HFFc6 (cell line): Measurements from ENCODE around the gene GALNT2. TPM values are rescaled to one million over a fixed set of nuclear protein-coding genes. Genes with fewer than 3 reads are reported as not detected.

Experiments used
- DNase-seq: peaks from one replicate; pipeline ENCODE4 v3.0.0-alpha.2; 2018
- H3K27ac Mint-ChIP-seq: 2 replicates; pipeline ENCODE4 v1.8.0; 2020; ENCODE audit warnings: mild to moderate bottlenecking, mixed read lengths
- H3K27me3 Mint-ChIP-seq: 2 replicates; pipeline ENCODE4 v1.8.0; 2021; ENCODE audit warnings: mild to moderate bottlenecking, moderate library complexity, mixed read lengths; ENCODE audit not compliant: insufficient read depth
- H3K36me3 Mint-ChIP-seq: 2 replicates; pipeline ENCODE4 v1.8.0; 2021; ENCODE audit warnings: low read depth, mixed read lengths
- H3K4me1 Mint-ChIP-seq: 2 replicates; pipeline ENCODE4 v1.8.0; 2020; ENCODE audit warnings: low read depth, mixed read lengths
- H3K4me3 Mint-ChIP-seq: 2 replicates; pipeline ENCODE4 v1.8.0; 2020; ENCODE audit warnings: mild to moderate bottlenecking, moderate library complexity, mixed read lengths
- H3K9me3 Mint-ChIP-seq: 2 replicates; pipeline ENCODE4 v1.8.0; 2020; ENCODE audit warnings: mild to moderate bottlenecking, mixed read lengths
- CTCF ChIP-seq: fragments of 200-600 bp; sonication (generic); IDR thresholded peaks from 2 replicates; pipeline ENCODE4 v1.5.0; 2021; ENCODE audit warnings: antibody characterized with exemption, mild to moderate bottlenecking
- total RNA-seq, 6 experiments: library from RNA; stranded (reverse); fragmentation: NEBNext Ultra II Directional; extraction: Animal tissue kit (Norgen Biotek cat#: 25700); gene quantifications; 2 replicates in 1 of 6; 3 replicates in 5 of 6; pipeline ENCODE4 v1.2.3, GENCODE V29; 2021

GALNT2 gene
- total RNA-seq, 6 experiments from 2014 or later = 174 to 194 (median 181) TPM

DNA sequence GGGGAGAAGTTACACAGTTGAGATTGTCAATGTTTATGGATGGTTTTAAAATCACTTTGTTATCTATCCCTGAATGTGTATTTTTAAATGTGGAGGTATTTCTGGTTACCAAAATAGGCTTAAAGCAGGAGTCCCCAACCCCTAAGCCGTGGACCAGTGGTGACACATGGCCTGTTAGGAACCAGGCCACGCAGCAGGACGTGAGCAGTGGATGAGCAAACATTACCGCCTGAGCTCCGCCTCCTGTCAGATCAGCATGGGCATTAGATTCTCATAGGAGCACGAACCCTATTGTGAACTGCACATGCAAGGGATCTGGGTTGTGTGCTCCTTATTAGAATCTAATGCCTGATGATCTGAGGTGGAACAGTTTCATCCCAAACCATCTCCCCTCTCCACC lies 151.6 kb downstream of the GALNT2 start:
- DNase-seq = no peak
- no peak for TF ChIP-seq CTCF
- H3K36me3 Mint-ChIP-seq = peaks cover 5% of the 10 kb centered on the region; the same call in 1 of the 2 replicates
- no peaks in the 10 kb centered on the region for H3K9me3 Mint-ChIP-seq
- peaks cover 43% of the 10 kb centered on the region for H3K4me1 Mint-ChIP-seq
- H3K4me3 Mint-ChIP-seq = no peak overlapping the region
- H3K27ac Mint-ChIP-seq = no peak overlapping the region
- no peaks in the 10 kb centered on the region; the same call in 1 of the 2 replicates for H3K27me3 Mint-ChIP-seq

DNA sequence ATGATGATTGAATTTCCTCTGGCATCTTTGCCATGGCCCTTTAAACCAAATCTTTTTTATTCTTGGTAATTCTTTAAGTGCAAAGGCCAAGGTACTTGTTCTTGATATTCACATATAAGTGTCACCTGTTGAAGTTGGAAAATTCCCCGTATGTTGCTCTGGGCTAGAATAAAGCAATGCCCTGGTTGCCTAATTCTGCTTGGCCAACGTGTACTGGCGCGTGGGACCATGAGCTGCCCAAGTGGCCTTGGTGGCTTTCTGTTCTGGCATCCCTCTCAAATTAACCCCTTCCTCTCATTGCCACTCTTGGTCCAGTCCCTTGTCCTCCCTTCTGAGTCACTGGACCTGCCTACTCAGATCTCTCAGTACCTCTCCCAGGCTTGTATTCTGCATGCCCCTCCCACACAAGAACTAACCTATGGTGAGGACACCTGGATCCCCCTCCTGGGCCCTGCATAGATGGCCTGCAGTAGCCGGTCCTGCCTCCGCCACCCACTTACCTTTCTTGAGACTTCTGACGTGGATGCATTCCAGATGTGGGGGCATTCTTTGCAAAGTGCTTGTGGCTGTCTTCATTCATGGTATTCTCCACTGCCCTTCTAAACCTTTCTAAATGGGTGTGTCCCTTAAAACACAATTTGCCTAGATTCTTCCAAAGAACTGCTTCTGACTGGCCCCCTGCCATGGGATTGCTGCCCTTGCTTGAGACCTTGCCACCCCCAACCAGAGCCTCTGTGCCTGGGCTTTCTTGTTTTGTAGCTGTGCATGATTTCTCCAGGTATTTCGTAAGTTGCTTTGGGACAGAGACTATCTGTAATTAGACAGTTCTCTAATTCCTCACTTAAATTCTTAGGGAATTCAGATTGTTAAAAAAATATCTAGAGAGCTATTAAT lies 152.4 kb downstream of the GALNT2 start:
- no peaks in the 10 kb centered on the region for H3K9me3 Mint-ChIP-seq
- peaks cover 40% of the 10 kb centered on the region for H3K4me1 Mint-ChIP-seq
- TF ChIP-seq CTCF = no peak
- H3K27me3 Mint-ChIP-seq = no peaks in the 10 kb centered on the region; the same call in 1 of the 2 replicates
- peaks cover 5% of the 10 kb centered on the region; the same call in 1 of the 2 replicates for H3K36me3 Mint-ChIP-seq
- no peak overlapping the region for H3K27ac Mint-ChIP-seq
- DNase-seq = no peak
- H3K4me3 Mint-ChIP-seq = no peak overlapping the region

- H3K4me1 Mint-ChIP-seq = peaks cover 30% of the 10 kb centered on the region
- TF ChIP-seq CTCF = no peak
- H3K36me3 Mint-ChIP-seq = peaks cover 5% of the 10 kb centered on the region
- no peaks in the 10 kb centered on the region for H3K9me3 Mint-ChIP-seq
- no peak for DNase-seq
- no peak overlapping the region for H3K27ac Mint-ChIP-seq
- H3K27me3 Mint-ChIP-seq = no peaks in the 10 kb centered on the region; the same call in 1 of the 2 replicates
- no peak overlapping the region for H3K4me3 Mint-ChIP-seq
Observed at GRCh38 chr1:230220478-230220877, 153.4 kb downstream of the GALNT2 start.

DNA sequence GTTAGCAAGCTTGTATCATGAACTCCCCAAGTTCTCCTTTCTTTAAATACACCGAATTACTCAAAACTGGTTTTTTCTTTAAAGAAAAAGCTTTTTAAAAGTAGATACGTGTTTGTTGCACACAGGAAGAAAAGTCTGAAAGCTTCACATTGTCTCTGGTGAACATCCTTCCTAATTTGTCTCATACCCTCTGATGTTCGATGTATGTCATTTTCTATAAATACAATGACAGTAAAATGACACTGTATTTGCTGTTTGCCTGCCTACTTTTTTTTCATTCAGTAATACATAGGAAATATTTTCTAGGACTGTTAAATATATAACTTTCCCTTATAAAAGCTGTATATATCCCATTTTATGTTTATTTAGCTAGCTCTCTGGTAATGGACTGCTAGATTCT lies 153.9 kb downstream of the GALNT2 start:
- Mint-ChIP-seq H3K27ac (no peak overlapping the region), H3K4me1 (peaks cover 30% of the 10 kb centered on the region), H3K9me3 (no peaks in the 10 kb centered on the region), H3K27me3 (no peaks in the 10 kb centered on the region; the same call in 1 of the 2 replicates), H3K4me3 (no peak overlapping the region), H3K36me3 (peaks cover 5% of the 10 kb centered on the region)
- no peak for DNase-seq
- no peak for TF ChIP-seq CTCF

- Mint-ChIP-seq H3K4me1 (peaks cover 30% of the 10 kb centered on the region), H3K9me3 (no peaks in the 10 kb centered on the region), H3K36me3 (peaks cover 5% of the 10 kb centered on the region), H3K27me3 (no peaks in the 10 kb centered on the region; the same call in 1 of the 2 replicates), H3K4me3 (peak overlapping the region; percentile 74), H3K27ac (peak overlapping the region; percentile 37)
- peak; percentile 62 for TF ChIP-seq CTCF
- peak; percentile 7 for DNase-seq
Observed at GRCh38 chr1:230222678-230223077, 155.6 kb downstream of the GALNT2 start.
